HuH-7 (cell line): Measurements from ENCODE around the gene ADPRM.

ENCODE experiments used
- DNase-seq: peaks from one replicate; pipeline ENCODE4 v3.0.0; 2011; ENCODE audit warnings: low spot score

The ADPRM gene

GRCh38 chr17:10741416-10742135, 44.2 kb downstream of the ADPRM start:
- DNase-seq, result no peak

- DNase-seq, result no peak
Observed at GRCh38 chr17:10742431-10742830, 45.0 kb downstream of the ADPRM start.

- no peak for DNase-seq
Observed at GRCh38 chr17:10743316-10744009, 46.1 kb downstream of the ADPRM start.

- no peak for DNase-seq
Observed at GRCh38 chr17:10744501-10745000, 47.2 kb downstream of the ADPRM start.

- DNase-seq, result no peak
Observed at GRCh38 chr17:10745231-10745630, 47.8 kb downstream of the ADPRM start.

- DNase-seq, result no peak
Observed at GRCh38 chr17:10748531-10749181, 51.3 kb downstream of the ADPRM start.

- DNase-seq, result no peak
Observed at GRCh38 chr17:10750210-10750609, 52.8 kb downstream of the ADPRM start.

GRCh38 chr17:10751563-10751962, 54.2 kb downstream of the ADPRM start:
- no peak for DNase-seq

- no peak for DNase-seq
Observed at GRCh38 chr17:10752696-10753095, 55.3 kb downstream of the ADPRM start.

GRCh38 chr17:10754109-10754508, 56.7 kb downstream of the ADPRM start:
- DNase-seq, result peak; percentile 40

- DNase-seq, result no peak
Observed at GRCh38 chr17:10754861-10755591, 57.6 kb downstream of the ADPRM start.

GRCh38 chr17:10755592-10756127, 58.3 kb downstream of the ADPRM start:
- DNase-seq, result no peak

GRCh38 chr17:10756185-10756584, 58.8 kb downstream of the ADPRM start:
- no peak for DNase-seq

GRCh38 chr17:10756619-10757018, 59.2 kb downstream of the ADPRM start:
- DNase-seq, result no peak

- peak; percentile 63 for DNase-seq
Observed at GRCh38 chr17:10757067-10757466, 59.7 kb downstream of the ADPRM start.

GRCh38 chr17:10757647-10758046, 60.3 kb downstream of the ADPRM start:
- no peak for DNase-seq

- DNase-seq, result no peak
Observed at GRCh38 chr17:10758062-10758461, 60.7 kb downstream of the ADPRM start.
